Measurements from ENCODE around the gene CEP112.

CEP112 gene

GRCh38 chr17:66054242-66054641, 137.7 kb downstream of the CEP112 start:
- DNase-seq, result no peak

- DNase-seq, result no peak
Observed at GRCh38 chr17:66044083-66044482, 147.8 kb downstream of the CEP112 start.

- DNase-seq, result no peak
Observed at GRCh38 chr17:66043419-66043818, 148.5 kb downstream of the CEP112 start.

GRCh38 chr17:66040402-66040801, 151.5 kb downstream of the CEP112 start:
- DNase-seq, result no peak

GRCh38 chr17:66038125-66038524, 153.8 kb downstream of the CEP112 start:
- no peak for DNase-seq

GRCh38 chr17:66037221-66037620, 154.7 kb downstream of the CEP112 start:
- DNase-seq, result no peak

- no peak for DNase-seq
Observed at GRCh38 chr17:66032082-66032712, 159.7 kb downstream of the CEP112 start.

- no peak for DNase-seq
Observed at GRCh38 chr17:66025551-66025950, 166.4 kb downstream of the CEP112 start.

- DNase-seq, result no peak
Observed at GRCh38 chr17:66021757-66022156, 170.2 kb downstream of the CEP112 start.

- no peak for DNase-seq
Observed at GRCh38 chr17:66018786-66019185, 173.1 kb downstream of the CEP112 start.

- DNase-seq, result no peak
Observed at GRCh38 chr17:66016231-66016630, 175.7 kb downstream of the CEP112 start.

- DNase-seq, result no peak
Observed at GRCh38 chr17:66008680-66009079, 183.3 kb downstream of the CEP112 start.

GRCh38 chr17:66006654-66007053, 185.3 kb downstream of the CEP112 start:
- DNase-seq, result no peak

- no peak for DNase-seq
Observed at GRCh38 chr17:66002812-66003211, 189.1 kb downstream of the CEP112 start.

GRCh38 chr17:66002063-66002585, 189.8 kb downstream of the CEP112 start:
- no peak for DNase-seq

- no peak for DNase-seq
Observed at GRCh38 chr17:66000216-66000615, 191.7 kb downstream of the CEP112 start.

- no peak for DNase-seq
Observed at GRCh38 chr17:65998675-65999074, 193.3 kb downstream of the CEP112 start.

- no peak for DNase-seq
Observed at GRCh38 chr17:65994679-65995078, 197.3 kb downstream of the CEP112 start.

GRCh38 chr17:65994114-65994513, 197.8 kb downstream of the CEP112 start:
- no peak for DNase-seq

- DNase-seq, result no peak
Observed at GRCh38 chr17:65990593-65990992, 201.3 kb downstream of the CEP112 start.

- no peak for DNase-seq
Observed at GRCh38 chr17:65988451-65988850, 203.5 kb downstream of the CEP112 start.

- DNase-seq, result no peak
Observed at GRCh38 chr17:65987988-65988387, 203.9 kb downstream of the CEP112 start.

GRCh38 chr17:65985571-65985970, 206.4 kb downstream of the CEP112 start:
- DNase-seq, result no peak

- no peak for DNase-seq
Observed at GRCh38 chr17:65984299-65984698, 207.6 kb downstream of the CEP112 start.

- DNase-seq, result no peak
Observed at GRCh38 chr17:65978871-65979270, 213.1 kb downstream of the CEP112 start.

All from CD4-positive, alpha-beta T cell treated with Interleukin-15 for 1 hour (primary cell).